ENCODE data around the gene MMP15.
"Not testable (repeated sequence)": the region's sequence is repeated elsewhere in the genome, so short reads cannot be mapped to it uniquely, and the experiment has no call there.

Gene MMP15

GRCh38 chr16:58074657-58075056 lies 49.1 kb downstream of the MMP15 start:
- no peak for DNase-seq (ENCODE audit: extremely low read depth, insufficient read length)
- Histone ChIP-seq H3K4me3 (replicated peaks; ENCODE audit: low read depth, low read length) (no peak overlapping the region), H3K36me3 (ENCODE audit: control insufficient read depth, insufficient read depth, low read length) (no peaks in the 10 kb centered on the region), H3K27me3 (replicated peaks; ENCODE audit: control insufficient read depth, insufficient read depth, low read length) (no peaks in the 10 kb centered on the region)
- no peak for TF ChIP-seq CTCF (IDR thresholded peaks at IDR 0.05; ENCODE audit: insufficient read depth, low read length, poor library complexity, severe bottlenecking)

- Histone ChIP-seq H3K4me3 (replicated peaks; ENCODE audit: low read depth, low read length) (no peak overlapping the region), H3K27me3 (replicated peaks; ENCODE audit: control insufficient read depth, insufficient read depth, low read length) (no peaks in the 10 kb centered on the region), H3K36me3 (ENCODE audit: control insufficient read depth, insufficient read depth, low read length) (no peaks in the 10 kb centered on the region)
- no peak for TF ChIP-seq CTCF (IDR thresholded peaks at IDR 0.05; ENCODE audit: insufficient read depth, low read length, poor library complexity, severe bottlenecking)
- no peak for DNase-seq (ENCODE audit: extremely low read depth, insufficient read length)
Observed at GRCh38 chr16:58076514-58076913, 51.0 kb downstream of the MMP15 start.

GRCh38 chr16:58077796-58078195 lies 52.2 kb downstream of the MMP15 start:
- Histone ChIP-seq H3K27me3 (replicated peaks; ENCODE audit: control insufficient read depth, insufficient read depth, low read length) (no peaks in the 10 kb centered on the region), H3K4me3 (replicated peaks; ENCODE audit: low read depth, low read length) (no peak overlapping the region), H3K36me3 (ENCODE audit: control insufficient read depth, insufficient read depth, low read length) (no peaks in the 10 kb centered on the region)
- DNase-seq (ENCODE audit: extremely low read depth, insufficient read length): no peak
- no peak for TF ChIP-seq CTCF (IDR thresholded peaks at IDR 0.05; ENCODE audit: insufficient read depth, low read length, poor library complexity, severe bottlenecking)

GRCh38 chr16:58080657-58081056 lies 55.1 kb downstream of the MMP15 start:
- H3K36me3 ChIP-seq (ENCODE audit: control insufficient read depth, insufficient read depth, low read length); DNase-seq (ENCODE audit: extremely low read depth, insufficient read length); H3K4me3 ChIP-seq (replicated peaks; ENCODE audit: low read depth, low read length); H3K27me3 ChIP-seq (replicated peaks; ENCODE audit: control insufficient read depth, insufficient read depth, low read length): not testable (repeated sequence)

- TF ChIP-seq CTCF (IDR thresholded peaks at IDR 0.05; ENCODE audit: insufficient read depth, low read length, poor library complexity, severe bottlenecking): no peak
- Histone ChIP-seq H3K36me3 (ENCODE audit: control insufficient read depth, insufficient read depth, low read length) (no peaks in the 10 kb centered on the region), H3K4me3 (replicated peaks; ENCODE audit: low read depth, low read length) (no peak overlapping the region), H3K27me3 (replicated peaks; ENCODE audit: control insufficient read depth, insufficient read depth, low read length) (no peaks in the 10 kb centered on the region)
- no peak for DNase-seq (ENCODE audit: extremely low read depth, insufficient read length)
Observed at GRCh38 chr16:58082381-58082780, 56.8 kb downstream of the MMP15 start.

GRCh38 chr16:58084635-58085034 lies 59.1 kb downstream of the MMP15 start:
- Histone ChIP-seq H3K36me3 (ENCODE audit: control insufficient read depth, insufficient read depth, low read length) (no peaks in the 10 kb centered on the region), H3K4me3 (replicated peaks; ENCODE audit: low read depth, low read length) (no peak overlapping the region), H3K27me3 (replicated peaks; ENCODE audit: control insufficient read depth, insufficient read depth, low read length) (no peaks in the 10 kb centered on the region)
- DNase-seq (ENCODE audit: extremely low read depth, insufficient read length): no peak
- TF ChIP-seq CTCF (IDR thresholded peaks at IDR 0.05; ENCODE audit: insufficient read depth, low read length, poor library complexity, severe bottlenecking): no peak
